Measurements from ENCODE around the gene NPAS3.

The NPAS3 gene

GRCh38 chr14:33844118-33844517, 905.4 kb downstream of the NPAS3 start:
- H3K27ac ChIP-seq (ENCODE audit: low read depth, low read length) = no peak overlapping the region
- H3K9me3 ChIP-seq (ENCODE audit: insufficient read depth, low read depth, low read length) = no peaks in the 10 kb centered on the region
- no peak overlapping the region for H4K91ac ChIP-seq (ENCODE audit: low read depth, low read length)
- no peak overlapping the region for H2BK12ac ChIP-seq (ENCODE audit: low read length)
- H3K4me3 ChIP-seq (ENCODE audit: low read depth, low read length) = no peak overlapping the region
- no peak overlapping the region for H3K9ac ChIP-seq (ENCODE audit: low read length)
- H2BK5ac ChIP-seq (ENCODE audit: low read depth, low read length, poor library complexity) = no peak overlapping the region
- no peak overlapping the region for H3K4ac ChIP-seq (ENCODE audit: low read depth, low read length)
- H2AFZ ChIP-seq (ENCODE audit: insufficient read depth, low read length, poor library complexity) = no peak overlapping the region
- H3K4me1 ChIP-seq (ENCODE audit: control insufficient read depth in 1 of 2, insufficient read depth in 2 of 2, low read length in 2 of 2) = no peaks in the 10 kb centered on the region
- H4K8ac ChIP-seq (ENCODE audit: low read depth, low read length) = no peak overlapping the region
- H4K12ac ChIP-seq (ENCODE audit: low read depth, low read length) = no peak overlapping the region
- H3K79me1 ChIP-seq (ENCODE audit: low read length) = no peaks in the 10 kb centered on the region
- WGBS (ENCODE audit: extremely low coverage, insufficient coverage, insufficient read length) = no CpG with 5 or more reads among the region's 3 CpGs
- H3K18ac ChIP-seq (ENCODE audit: low read length) = no peak overlapping the region
- no peak overlapping the region for H3K4me2 ChIP-seq (ENCODE audit: low read length)
- no peak overlapping the region for H3K23ac ChIP-seq (ENCODE audit: low read length)
- no peak overlapping the region for H2AK5ac ChIP-seq (ENCODE audit: low read length)
- no peaks in the 10 kb centered on the region for H3K27me3 ChIP-seq (ENCODE audit: insufficient read depth, low read length)
- H3K36me3 ChIP-seq (ENCODE audit: control insufficient read depth in 1 of 2, insufficient read depth in 2 of 2, low read length in 2 of 2) = no peaks in the 10 kb centered on the region
- no peak for DNase-seq
- no peak overlapping the region for H2BK120ac ChIP-seq (ENCODE audit: insufficient read depth, low read length, poor library complexity)
- H3K79me2 ChIP-seq (ENCODE audit: control insufficient read depth, insufficient read depth, low read length, poor library complexity) = peaks cover 2% of the 10 kb centered on the region
- no peak overlapping the region for H3K14ac ChIP-seq (ENCODE audit: low read length)

GRCh38 chr14:33846100-33846824, 907.6 kb downstream of the NPAS3 start:
- Histone ChIP-seq H3K36me3 (ENCODE audit: control insufficient read depth in 1 of 2, insufficient read depth in 2 of 2, low read length in 2 of 2) (no peaks in the 10 kb centered on the region), H3K27me3 (ENCODE audit: insufficient read depth, low read length) (no peaks in the 10 kb centered on the region)
- no CpG with 5 or more reads among the region's 8 CpGs for WGBS (ENCODE audit: extremely low coverage, insufficient coverage, insufficient read length)

GRCh38 chr14:33847066-33847465, 908.4 kb downstream of the NPAS3 start:
- no peak overlapping the region for H3K14ac ChIP-seq (ENCODE audit: low read length)
- H2BK120ac ChIP-seq (ENCODE audit: insufficient read depth, low read length, poor library complexity) = no peak overlapping the region
- no CpG with 5 or more reads among the region's 1 CpG for WGBS (ENCODE audit: extremely low coverage, insufficient coverage, insufficient read length)
- no peak overlapping the region for H4K12ac ChIP-seq (ENCODE audit: low read depth, low read length)
- no peaks in the 10 kb centered on the region for H3K36me3 ChIP-seq (ENCODE audit: control insufficient read depth in 1 of 2, insufficient read depth in 2 of 2, low read length in 2 of 2)
- H2BK12ac ChIP-seq (ENCODE audit: low read length) = no peak overlapping the region
- no peaks in the 10 kb centered on the region for H3K79me1 ChIP-seq (ENCODE audit: low read length)
- H4K91ac ChIP-seq (ENCODE audit: low read depth, low read length) = no peak overlapping the region
- no peaks in the 10 kb centered on the region for H3K27me3 ChIP-seq (ENCODE audit: insufficient read depth, low read length)
- no peak overlapping the region for H4K8ac ChIP-seq (ENCODE audit: low read depth, low read length)
- H3K79me2 ChIP-seq (ENCODE audit: control insufficient read depth, insufficient read depth, low read length, poor library complexity) = peaks cover 2% of the 10 kb centered on the region
- H3K23ac ChIP-seq (ENCODE audit: low read length) = no peak overlapping the region
- H3K4ac ChIP-seq (ENCODE audit: low read depth, low read length) = no peak overlapping the region
- H3K27ac ChIP-seq (ENCODE audit: low read depth, low read length) = no peak overlapping the region
- no peak overlapping the region for H3K4me3 ChIP-seq (ENCODE audit: low read depth, low read length)
- no peak overlapping the region for H3K18ac ChIP-seq (ENCODE audit: low read length)
- H3K4me2 ChIP-seq (ENCODE audit: low read length) = no peak overlapping the region
- no peak overlapping the region for H2BK5ac ChIP-seq (ENCODE audit: low read depth, low read length, poor library complexity)
- H2AFZ ChIP-seq (ENCODE audit: insufficient read depth, low read length, poor library complexity) = no peak overlapping the region
- H2AK5ac ChIP-seq (ENCODE audit: low read length) = no peak overlapping the region
- H3K9me3 ChIP-seq (ENCODE audit: insufficient read depth, low read depth, low read length) = no peaks in the 10 kb centered on the region
- H3K4me1 ChIP-seq (ENCODE audit: control insufficient read depth in 1 of 2, insufficient read depth in 2 of 2, low read length in 2 of 2) = no peaks in the 10 kb centered on the region
- DNase-seq = peak in 1 of 2 donors; percentile 35
- H3K9ac ChIP-seq (ENCODE audit: low read length) = no peak overlapping the region

More at GRCh38 chr14:33846100-33846824, 907.6 kb downstream of the NPAS3 start:
- peaks cover 2% of the 10 kb centered on the region for H3K79me2 ChIP-seq (ENCODE audit: control insufficient read depth, insufficient read depth, low read length, poor library complexity)
- H4K12ac ChIP-seq (ENCODE audit: low read depth, low read length) = no peak overlapping the region
- no peak overlapping the region for H3K4me3 ChIP-seq (ENCODE audit: low read depth, low read length)
- H2AK5ac ChIP-seq (ENCODE audit: low read length) = no peak overlapping the region
- no peak overlapping the region for H3K18ac ChIP-seq (ENCODE audit: low read length)
- no peak overlapping the region for H3K14ac ChIP-seq (ENCODE audit: low read length)
- no peaks in the 10 kb centered on the region for H3K79me1 ChIP-seq (ENCODE audit: low read length)
- H2BK5ac ChIP-seq (ENCODE audit: low read depth, low read length, poor library complexity) = no peak overlapping the region
- H4K91ac ChIP-seq (ENCODE audit: low read depth, low read length) = no peak overlapping the region
- H3K4me2 ChIP-seq (ENCODE audit: low read length) = no peak overlapping the region
- no peak overlapping the region for H2BK12ac ChIP-seq (ENCODE audit: low read length)
- H3K9me3 ChIP-seq (ENCODE audit: insufficient read depth, low read depth, low read length) = no peaks in the 10 kb centered on the region
- H2BK120ac ChIP-seq (ENCODE audit: insufficient read depth, low read length, poor library complexity) = no peak overlapping the region
- H3K4me1 ChIP-seq (ENCODE audit: control insufficient read depth in 1 of 2, insufficient read depth in 2 of 2, low read length in 2 of 2) = no peaks in the 10 kb centered on the region
- no peak overlapping the region for H2AFZ ChIP-seq (ENCODE audit: insufficient read depth, low read length, poor library complexity)
- no peak overlapping the region for H4K8ac ChIP-seq (ENCODE audit: low read depth, low read length)
- no peak overlapping the region for H3K27ac ChIP-seq (ENCODE audit: low read depth, low read length)
- no peak for DNase-seq
- no peak overlapping the region for H3K9ac ChIP-seq (ENCODE audit: low read length)
- H3K23ac ChIP-seq (ENCODE audit: low read length) = no peak overlapping the region
- no peak overlapping the region for H3K4ac ChIP-seq (ENCODE audit: low read depth, low read length)

- Histone ChIP-seq H4K8ac (ENCODE audit: low read depth, low read length) (no peak overlapping the region), H4K12ac (ENCODE audit: low read depth, low read length) (no peak overlapping the region), H3K4me3 (ENCODE audit: low read depth, low read length) (no peak overlapping the region), H3K27ac (ENCODE audit: low read depth, low read length) (no peak overlapping the region), H4K91ac (ENCODE audit: low read depth, low read length) (no peak overlapping the region), H3K9ac (ENCODE audit: low read length) (no peak overlapping the region), H2BK12ac (ENCODE audit: low read length) (no peak overlapping the region), H3K9me3 (ENCODE audit: insufficient read depth, low read depth, low read length) (no peaks in the 10 kb centered on the region), H3K36me3 (ENCODE audit: control insufficient read depth in 1 of 2, insufficient read depth in 2 of 2, low read length in 2 of 2) (no peaks in the 10 kb centered on the region), H2AFZ (ENCODE audit: insufficient read depth, low read length, poor library complexity) (no peak overlapping the region), H3K4me1 (ENCODE audit: control insufficient read depth in 1 of 2, insufficient read depth in 2 of 2, low read length in 2 of 2) (no peaks in the 10 kb centered on the region), H3K4me2 (ENCODE audit: low read length) (no peak overlapping the region), H3K14ac (ENCODE audit: low read length) (no peak overlapping the region), H3K4ac (ENCODE audit: low read depth, low read length) (no peak overlapping the region), H2AK5ac (ENCODE audit: low read length) (no peak overlapping the region), H3K27me3 (ENCODE audit: insufficient read depth, low read length) (no peaks in the 10 kb centered on the region), H3K18ac (ENCODE audit: low read length) (no peak overlapping the region), H3K79me2 (ENCODE audit: control insufficient read depth, insufficient read depth, low read length, poor library complexity) (peaks cover 2% of the 10 kb centered on the region), H3K23ac (ENCODE audit: low read length) (no peak overlapping the region), H2BK120ac (ENCODE audit: insufficient read depth, low read length, poor library complexity) (no peak overlapping the region), H3K79me1 (ENCODE audit: low read length) (no peaks in the 10 kb centered on the region), H2BK5ac (ENCODE audit: low read depth, low read length, poor library complexity) (no peak overlapping the region)
- WGBS (ENCODE audit: extremely low coverage, insufficient coverage, insufficient read length) = no CpG with 5 or more reads among the region's 5 CpGs
- DNase-seq = no peak
Measured at GRCh38 chr14:33848009-33848408, 909.3 kb downstream of the NPAS3 start.

All from trophoblast cell (in vitro differentiated cells and primary cell).